Endothelial cell of umbilical vein (primary cell): Measurements from ENCODE around the gene SNED1. TPM values are rescaled to one million over a fixed set of nuclear protein-coding genes. Genes with fewer than 3 reads are reported as not detected.

Experiments
- BruUV-seq: library from RNA; stranded (reverse); fragments of 400-500 nt; replicated peaks from 2 replicates; lab custom pipeline; 2021; lab: Mats Ljungman, UMichigan
- CTCF ChIA-PET: fragments of 300-600, 350-600 bp; sonication (Branson Sonifier 250); formaldehyde crosslinking; loops from one replicate; lab custom pipeline; 2021; ENCODE audit warnings: antibody characterized with exemption, inconsistent platforms; lab: Charles Lee
- POLR2A ChIA-PET: fragments of 300-600, 350-600 bp; sonication (Branson Sonifier 250); formaldehyde crosslinking; loops from one replicate; lab custom pipeline; 2021; ENCODE audit warnings: antibody characterized with exemption, inconsistent platforms; lab: Charles Lee
- DNase-seq: peaks from one replicate; pipeline ENCODE4 v3.0.0-alpha.2; 2011; ENCODE audit warnings: low read depth, low spot score
- FAIRE-seq: peaks from 2 replicates; lab custom pipeline; 2011; peaks lifted over from hg19 to GRCh38; lab: Jason Lieb, UNC
- H2AFZ ChIP-seq: 2 replicates; pipeline ENCODE4 v1.6.0; 2012; ENCODE audit warnings: low read depth, low read length, control low read depth, inconsistent platforms
- H3K27ac ChIP-seq: 2 replicates; pipeline ENCODE4 v1.5.1; 2011; ENCODE audit warnings: low read depth, mild to moderate bottlenecking, control low read depth, low read length, moderate library complexity; ENCODE audit not compliant: insufficient read depth
- H3K27me3 ChIP-seq, 2 experiments: 2 replicates each; pipeline versions ENCODE4 v1.6.0 to v1.6.1; 2011; ENCODE audit warnings: low read length in 2 of 2, mixed read lengths in 1 of 2; ENCODE audit not compliant: control insufficient read depth in 2 of 2, insufficient read depth in 2 of 2
- H3K36me3 ChIP-seq, 2 experiments: 2 replicates in 1 of 2; 3 replicates in 1 of 2; pipeline ENCODE4 v1.5.1; 2011; ENCODE audit warnings: low read length in 2 of 2, mild to moderate bottlenecking in 1 of 2, moderate library complexity in 1 of 2; ENCODE audit not compliant: control insufficient read depth in 2 of 2, insufficient read depth in 2 of 2; ENCODE audit errors: extremely low read depth in 1 of 2
- H3K4me1 ChIP-seq: 3 replicates; pipeline ENCODE4 v1.5.1; 2011; ENCODE audit warnings: mild to moderate bottlenecking, low read length; ENCODE audit not compliant: control insufficient read depth, insufficient read depth; ENCODE audit errors: extremely low read depth
- H3K4me2 ChIP-seq: 2 replicates; pipeline ENCODE4 v1.6.1; 2011; ENCODE audit warnings: low read length, control low read depth, mixed read lengths; ENCODE audit not compliant: insufficient read depth
- H3K4me3 ChIP-seq, 3 experiments: fragments of 200-600 bp in 1 of 3; sonication (generic), shearing (Covaris generic) in 1 of 3; replicated peaks in 1 of 3; 2 replicates each; pipeline ENCODE4 v1.5.1; 2011 to 2016; ENCODE audit warnings: control low read depth in 3 of 3, low read length in 3 of 3, mild to moderate bottlenecking in 2 of 3, inconsistent platforms in 1 of 3, low read depth in 1 of 3, moderate library complexity in 1 of 3; ENCODE audit not compliant: insufficient read depth in 1 of 3
- H3K79me2 ChIP-seq: 2 replicates; pipeline ENCODE4 v1.6.0; 2012; ENCODE audit warnings: low read length, inconsistent platforms; ENCODE audit not compliant: control insufficient read depth, insufficient read depth
- H3K9ac ChIP-seq: replicated peaks from 2 replicates; pipeline ENCODE3; 2011; ENCODE audit warnings: low read length, control low read depth; ENCODE audit not compliant: insufficient read depth; ENCODE audit errors: extremely low read depth
- H3K9me1 ChIP-seq: replicated peaks from 3 replicates; pipeline ENCODE4 v1.6.0; 2011; ENCODE audit warnings: mild to moderate bottlenecking, low read length; ENCODE audit not compliant: control insufficient read depth, insufficient read depth; ENCODE audit errors: extremely low read depth
- H3K9me3 ChIP-seq: replicated peaks from 2 replicates; pipeline ENCODE4 v1.5.1; 2012; ENCODE audit warnings: low read length, inconsistent platforms; ENCODE audit not compliant: control insufficient read depth, insufficient read depth
- H4K20me1 ChIP-seq: replicated peaks from 2 replicates; pipeline ENCODE3; 2011; ENCODE audit warnings: mild to moderate bottlenecking, low read length; ENCODE audit not compliant: control insufficient read depth, insufficient read depth; ENCODE audit errors: extremely low read depth
- CTCF ChIP-seq, 2 donors: IDR thresholded peaks; 1 replicate in 1 of 2; 2 replicates in 1 of 2; pipeline ENCODE4 v1.5.1; 2011; ENCODE audit warnings: low read length in 2 of 2, mild to moderate bottlenecking in 2 of 2, moderate library complexity in 2 of 2, control low read depth in 1 of 2, inconsistent platforms in 1 of 2, low read depth in 1 of 2; ENCODE audit not compliant: insufficient read depth in 1 of 2; ENCODE audit errors: extremely low read depth in 1 of 2
- FOS ChIP-seq: IDR thresholded peaks from 2 replicates; pipeline ENCODE4 v1.6.1; 2011; ENCODE audit warnings: mild to moderate bottlenecking, low read length, moderate library complexity, borderline replicate concordance; ENCODE audit not compliant: insufficient read depth
- GATA2 ChIP-seq: IDR thresholded peaks from 2 replicates; pipeline ENCODE4 v1.7.0; 2011; ENCODE audit warnings: low read depth, mild to moderate bottlenecking, moderate library complexity, mixed read lengths, low read length; ENCODE audit not compliant: insufficient read length, insufficient read depth
- POLR2A ChIP-seq: IDR thresholded peaks from 2 replicates; pipeline ENCODE4 v1.6.1; 2012; ENCODE audit warnings: low read depth, mild to moderate bottlenecking, control low read depth, low read length
- POLR2AphosphoS5 ChIP-seq: IDR thresholded peaks from 2 replicates; pipeline ENCODE4 v1.6.1; 2012; ENCODE audit warnings: low read depth, mild to moderate bottlenecking, control low read depth, low read length, moderate library complexity; ENCODE audit not compliant: insufficient read depth
- dilution Hi-C: fragments of 300-500 bp; cut with MboI; formaldehyde crosslinking; loops from one replicate; pipeline ENCODE4 v1.15.0; 2019; ENCODE audit warnings: low sequenced_read_pairs; ENCODE audit not compliant: extremely low pct_ligation_motif_present
- intact Hi-C: fragments of 100-400 bp; cut with micrococcal nuclease; formaldehyde crosslinking; loops from one replicate; pipeline ENCODE4 v1.10.0; 2022
- polyA plus RNA-seq, 4 experiments: library from polyadenylated mRNA; depleted of rRNA in 3 of 4; stranded (reverse) in 3 of 4; unstranded in 1 of 4; fragments of >200 nt; gene quantifications; 2 replicates each; pipeline versions ENCODE4 v1.2.1 to v1.2.3, GENCODE V29; 2011 to 2012; ENCODE audit warnings: missing spikeins in 1 of 4
- total RNA-seq: library from RNA; stranded (reverse); gene quantifications from 2 replicates; pipeline ENCODE4 v1.2.3, GENCODE V29; 2021

SNED1 gene
- total and polyA plus RNA-seq, 2 donors (not counting 3 experiments of a cell fraction or from before 2014, with no cell fraction given): 14.1 to 17.2 TPM

- H3K4me2 ChIP-seq: no peak overlapping the region
- H3K79me2 ChIP-seq: no peaks in the 10 kb centered on the region
- intact Hi-C loops: no loop called here
- H3K27me3 ChIP-seq: no peaks in the 10 kb centered on the region
- H3K4me3 ChIP-seq: no peak overlapping the region
- dilution Hi-C loops: no loop called here
- no peaks in the 10 kb centered on the region for H4K20me1 ChIP-seq
- TF ChIP-seq POLR2AphosphoS5 (no peak), POLR2A (no peak), GATA2 (no peak), FOS (no peak), CTCF (IDR thresholded peaks at IDR 0.05; ENCODE audit: extremely low read depth in 1 of 2, insufficient read depth in 1 of 2, low read depth in 1 of 2, low read length in 2 of 2) (no peak)
- no TSS peak for BruUV-seq
- FAIRE-seq (no peak), DNase-seq (no peak)
- no peaks in the 10 kb centered on the region for H3K9me3 ChIP-seq
- H3K27ac ChIP-seq: no peak overlapping the region
- POLR2A ChIA-PET: interaction anchor here (0.7 kb wide), 1 partner anchor 31 kb away, joined by 4 read pairs; no protein-coding TSS in a partner anchor
- H3K4me1 ChIP-seq: no peaks in the 10 kb centered on the region
- H3K9me1 ChIP-seq: no peaks in the 10 kb centered on the region
- no peak overlapping the region for H2AFZ ChIP-seq
- CTCF ChIA-PET: interaction anchor here (2.0 kb wide), 1 partner anchor 78 kb away, joined by 5 read pairs; no protein-coding TSS in a partner anchor
- H3K9ac ChIP-seq: no peak overlapping the region
- H3K36me3 ChIP-seq: no peaks in the 10 kb centered on the region
These were observed 62.9 kb downstream of the SNED1 start for GRCh38 chr2:241061275-241061674.
